GM12875 (cell line): ENCODE results near the gene HOXA13.

ENCODE experiments used
- H3K4me3 ChIP-seq: one replicate; pipeline ENCODE4 v1.5.1; 2011; ENCODE audit warnings: low read depth, low read length, control low read depth
- TF ChIP-seq, protein P1 (sequence below): IDR thresholded peaks from 2 replicates; pipeline ENCODE4 v1.5.1; 2011; ENCODE audit warnings: low read depth, mild to moderate bottlenecking, control low read depth, inconsistent platforms, low read length, moderate library complexity, borderline replicate concordance; ENCODE audit not compliant: insufficient read depth

Gene HOXA13

DNA sequence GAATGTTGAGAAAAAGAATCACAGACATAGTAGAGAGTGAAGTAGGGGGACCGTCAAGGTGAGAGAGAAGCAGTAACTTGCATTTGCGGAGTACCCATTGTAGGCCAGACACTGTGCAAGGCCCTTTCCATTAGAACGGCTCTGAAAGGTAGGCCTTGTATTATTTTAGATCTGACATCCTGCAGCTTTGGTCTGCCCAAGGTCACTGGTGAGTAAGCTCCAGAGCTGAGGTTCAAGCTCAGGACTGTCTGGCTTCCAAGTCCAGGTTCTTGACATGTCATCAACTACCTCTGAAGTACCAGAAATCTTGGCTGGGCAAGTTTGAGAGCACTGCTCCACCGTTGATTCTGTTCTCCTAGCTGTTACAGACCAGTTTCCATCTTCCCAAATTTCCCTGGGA, 29.6 kb upstream of the HOXA13 start:
- H3K4me3 ChIP-seq: no peak overlapping the region
- TF ChIP-seq, protein P1, sequence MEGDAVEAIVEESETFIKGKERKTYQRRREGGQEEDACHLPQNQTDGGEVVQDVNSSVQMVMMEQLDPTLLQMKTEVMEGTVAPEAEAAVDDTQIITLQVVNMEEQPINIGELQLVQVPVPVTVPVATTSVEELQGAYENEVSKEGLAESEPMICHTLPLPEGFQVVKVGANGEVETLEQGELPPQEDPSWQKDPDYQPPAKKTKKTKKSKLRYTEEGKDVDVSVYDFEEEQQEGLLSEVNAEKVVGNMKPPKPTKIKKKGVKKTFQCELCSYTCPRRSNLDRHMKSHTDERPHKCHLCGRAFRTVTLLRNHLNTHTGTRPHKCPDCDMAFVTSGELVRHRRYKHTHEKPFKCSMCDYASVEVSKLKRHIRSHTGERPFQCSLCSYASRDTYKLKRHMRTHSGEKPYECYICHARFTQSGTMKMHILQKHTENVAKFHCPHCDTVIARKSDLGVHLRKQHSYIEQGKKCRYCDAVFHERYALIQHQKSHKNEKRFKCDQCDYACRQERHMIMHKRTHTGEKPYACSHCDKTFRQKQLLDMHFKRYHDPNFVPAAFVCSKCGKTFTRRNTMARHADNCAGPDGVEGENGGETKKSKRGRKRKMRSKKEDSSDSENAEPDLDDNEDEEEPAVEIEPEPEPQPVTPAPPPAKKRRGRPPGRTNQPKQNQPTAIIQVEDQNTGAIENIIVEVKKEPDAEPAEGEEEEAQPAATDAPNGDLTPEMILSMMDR: no peak

DNA sequence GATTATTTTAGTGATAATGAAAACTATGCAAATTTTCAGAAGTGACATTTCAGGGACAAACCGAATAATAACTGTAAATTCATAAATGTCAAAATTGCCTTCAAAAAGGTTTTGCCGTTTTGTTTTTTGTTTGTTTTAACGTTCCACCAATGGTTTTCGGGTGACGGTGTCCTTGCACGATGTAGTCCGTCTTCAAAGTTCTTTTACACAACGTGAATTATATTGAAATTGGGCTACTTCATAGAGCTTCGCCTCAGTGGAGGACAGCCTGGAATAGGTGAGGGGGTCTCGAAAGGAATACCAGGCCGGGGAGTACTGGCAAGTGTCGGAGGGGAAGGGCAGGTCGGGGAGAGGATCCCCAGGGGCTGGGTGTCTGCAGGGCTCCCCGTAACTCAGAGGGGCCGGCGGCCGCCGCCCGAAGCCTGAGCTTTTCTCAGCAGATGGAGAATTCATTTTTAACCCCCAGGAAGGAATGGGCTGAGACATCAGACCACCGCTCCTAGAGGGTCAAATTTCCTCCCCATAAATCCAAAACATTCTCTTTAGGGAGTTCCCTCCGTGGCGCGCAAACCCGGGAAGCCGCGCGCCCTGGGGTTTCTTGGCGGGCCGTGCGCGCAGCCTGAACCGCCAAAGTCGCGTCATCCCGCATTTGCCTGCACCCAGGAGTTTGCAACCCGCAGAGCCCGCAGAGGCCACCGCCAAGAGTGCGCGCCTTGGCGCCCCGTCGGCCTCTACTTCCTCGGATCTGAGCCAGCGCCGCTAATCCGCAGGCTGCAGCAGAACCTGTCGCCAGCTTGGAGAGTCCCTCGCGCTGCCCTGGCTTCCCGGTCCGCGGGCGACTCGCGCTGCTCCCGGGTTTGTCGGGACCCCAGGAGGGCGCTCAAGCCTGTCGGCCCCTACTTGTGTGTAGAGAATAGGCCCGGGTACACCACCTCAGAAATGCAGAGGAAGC, 25.4 kb upstream of the HOXA13 start:
- TF ChIP-seq, protein P1: no peak
- H3K4me3 ChIP-seq: no peak overlapping the region

DNA sequence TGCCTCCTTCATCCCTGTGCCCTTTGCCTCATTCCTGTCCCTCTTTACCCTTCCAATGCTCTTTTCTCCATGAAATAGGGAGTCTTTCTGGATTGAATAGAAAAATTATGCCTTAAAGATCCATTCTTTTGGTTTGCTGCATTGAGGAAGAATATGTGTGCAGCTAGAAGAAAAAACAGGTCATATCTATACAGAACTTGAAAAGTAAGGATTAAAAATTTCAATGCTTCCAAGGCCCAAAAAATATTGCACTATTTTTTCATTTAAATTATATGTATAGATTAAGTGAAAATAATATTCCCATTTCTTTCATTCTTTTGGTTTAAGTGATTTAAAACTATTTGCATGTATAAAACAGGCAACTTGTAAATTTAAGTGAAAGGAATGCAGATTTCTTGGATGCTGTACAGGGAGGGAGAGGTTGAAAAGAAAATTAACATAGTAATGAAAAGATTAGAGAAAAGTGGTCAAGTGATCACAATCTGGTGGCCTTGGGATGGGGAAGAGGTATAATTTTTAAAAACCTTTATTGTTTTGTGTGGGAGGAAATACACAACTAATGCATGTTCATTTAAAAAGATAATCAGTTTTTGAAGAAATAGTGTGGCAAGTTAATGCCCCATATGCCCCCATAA, 24.2 kb upstream of the HOXA13 start:
- TF ChIP-seq, protein P1: no peak
- no peak overlapping the region for H3K4me3 ChIP-seq

DNA sequence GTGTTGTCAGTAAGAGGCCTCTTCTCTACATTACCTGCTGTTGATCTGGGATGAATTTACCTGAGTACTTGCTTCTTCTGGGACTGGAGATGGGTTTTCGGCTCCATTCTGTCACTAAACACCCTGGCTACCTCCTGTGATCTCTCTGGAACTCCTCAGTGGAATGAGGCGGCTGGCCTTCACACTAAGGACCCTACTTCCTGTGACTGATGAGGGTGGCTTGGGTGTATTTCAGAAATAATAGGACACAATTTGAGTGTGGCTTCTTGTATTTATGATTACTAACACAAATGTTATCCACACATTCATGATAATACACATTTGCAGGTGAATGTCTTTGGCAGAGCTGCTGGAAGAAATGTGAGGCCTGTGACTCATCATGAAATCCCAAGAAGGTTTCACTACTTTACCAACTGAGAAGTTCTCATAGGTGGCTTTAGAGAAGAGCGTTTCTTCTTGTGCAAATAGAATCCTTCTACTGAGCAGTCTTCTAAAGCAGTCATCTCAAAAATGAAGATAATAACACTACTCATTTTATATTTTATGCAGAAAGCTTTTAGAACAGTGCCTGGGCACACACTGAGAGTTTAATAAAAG, 21.4 kb upstream of the HOXA13 start:
- H3K4me3 ChIP-seq: no peak overlapping the region
- TF ChIP-seq, protein P1: no peak

DNA sequence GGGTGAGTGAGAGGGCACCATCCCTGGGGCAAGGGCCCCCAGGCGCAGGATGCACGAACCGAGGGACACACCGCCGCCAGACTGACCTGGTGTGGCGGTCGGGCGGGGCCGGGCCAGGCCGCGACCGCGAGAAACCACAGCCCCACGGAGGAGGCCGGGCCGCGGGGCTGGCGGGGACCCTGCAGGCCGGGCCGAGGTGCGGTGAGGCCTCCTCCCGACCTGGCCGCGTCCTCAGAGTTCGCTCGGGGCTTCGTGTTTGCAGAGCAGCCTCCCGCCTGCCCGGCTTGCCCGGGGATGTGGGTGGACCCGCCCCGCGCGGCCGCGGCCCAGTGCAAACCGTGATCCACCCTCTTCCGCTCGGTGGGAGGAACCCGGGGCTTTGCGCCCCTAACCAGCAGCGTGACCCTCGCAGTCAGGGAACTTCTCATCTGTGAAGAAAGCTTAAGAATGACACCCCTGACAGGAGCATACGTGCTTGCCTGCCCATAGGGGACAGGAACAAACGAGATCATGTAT, 20.6 kb upstream of the HOXA13 start:
- no peak overlapping the region for H3K4me3 ChIP-seq
- TF ChIP-seq, protein P1: no peak

DNA sequence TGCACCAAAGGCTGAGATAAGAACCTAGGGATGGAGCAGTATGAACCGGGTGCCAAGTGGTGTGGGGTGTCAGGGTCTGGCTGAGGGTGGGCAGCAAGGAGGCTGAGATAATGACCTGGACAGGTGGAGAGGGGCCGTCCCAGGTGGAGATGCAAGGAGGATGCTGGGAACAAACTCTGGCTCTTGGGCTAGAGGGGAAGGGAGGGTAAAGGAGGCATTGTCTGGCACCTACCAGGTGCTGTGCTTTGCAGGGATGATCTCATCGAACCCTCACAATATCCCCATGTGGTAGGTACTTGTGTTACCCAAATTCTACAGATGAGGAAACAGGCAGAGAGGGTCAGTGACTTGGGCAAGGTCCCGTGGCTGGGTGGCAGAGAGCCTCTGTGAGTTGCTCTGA, 19.9 kb upstream of the HOXA13 start:
- TF ChIP-seq, protein P1: no peak
- H3K4me3 ChIP-seq: no peak overlapping the region

DNA sequence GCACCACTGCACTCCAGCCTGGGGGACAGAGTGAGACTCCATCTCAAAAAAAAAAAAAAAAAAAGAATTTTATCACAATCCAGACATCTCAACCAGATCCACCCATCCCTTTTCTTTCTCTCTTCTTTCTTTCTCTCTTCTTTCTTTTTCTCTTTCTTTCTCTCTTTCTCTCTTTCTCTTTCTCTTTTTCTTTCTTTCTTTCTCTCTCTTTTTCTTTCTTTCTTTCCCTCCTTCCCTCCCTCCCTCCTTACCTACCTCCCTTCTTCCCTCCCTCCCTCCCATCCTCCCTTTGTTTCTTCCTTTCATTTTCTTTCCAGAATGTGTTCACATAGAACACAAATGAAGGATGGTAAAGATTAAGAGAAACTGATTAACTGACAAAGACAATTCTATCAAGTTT, 18.1 kb upstream of the HOXA13 start:
- TF ChIP-seq, protein P1: no peak
- no peak overlapping the region for H3K4me3 ChIP-seq
